T-helper 9 cell (primary cell): ENCODE results near the gene PHACTR2.
"Not testable (repeated sequence)": the region's sequence is repeated elsewhere in the genome, so short reads cannot be mapped to it uniquely, and the experiment has no call there.

Experiments used
- DNase-seq: peaks from one replicate; pipeline ENCODE4 v3.0.0-alpha.2; 2020

Gene PHACTR2

GRCh38 chr6:143873600-143873999 is 195.8 kb downstream of the PHACTR2 start:
- DNase-seq, result not testable (repeated sequence)

- not testable (repeated sequence) for DNase-seq
These were observed 196.7 kb downstream of the PHACTR2 start for GRCh38 chr6:143874503-143874902.

GRCh38 chr6:143877584-143878271 is 200.0 kb downstream of the PHACTR2 start:
- no peak for DNase-seq

GRCh38 chr6:143878272-143878760 is 200.6 kb downstream of the PHACTR2 start:
- no peak for DNase-seq

- no peak for DNase-seq
These were observed 202.6 kb downstream of the PHACTR2 start for GRCh38 chr6:143880412-143880811.
